ENCODE data around the gene ITSN1.
A peak's percentile ranks its signal among the peaks of the same experiment; 100 is the strongest.
"Not testable (repeated sequence)": the region's sequence is repeated elsewhere in the genome, so short reads cannot be mapped to it uniquely, and the experiment has no call there.

ITSN1 gene

DNA sequence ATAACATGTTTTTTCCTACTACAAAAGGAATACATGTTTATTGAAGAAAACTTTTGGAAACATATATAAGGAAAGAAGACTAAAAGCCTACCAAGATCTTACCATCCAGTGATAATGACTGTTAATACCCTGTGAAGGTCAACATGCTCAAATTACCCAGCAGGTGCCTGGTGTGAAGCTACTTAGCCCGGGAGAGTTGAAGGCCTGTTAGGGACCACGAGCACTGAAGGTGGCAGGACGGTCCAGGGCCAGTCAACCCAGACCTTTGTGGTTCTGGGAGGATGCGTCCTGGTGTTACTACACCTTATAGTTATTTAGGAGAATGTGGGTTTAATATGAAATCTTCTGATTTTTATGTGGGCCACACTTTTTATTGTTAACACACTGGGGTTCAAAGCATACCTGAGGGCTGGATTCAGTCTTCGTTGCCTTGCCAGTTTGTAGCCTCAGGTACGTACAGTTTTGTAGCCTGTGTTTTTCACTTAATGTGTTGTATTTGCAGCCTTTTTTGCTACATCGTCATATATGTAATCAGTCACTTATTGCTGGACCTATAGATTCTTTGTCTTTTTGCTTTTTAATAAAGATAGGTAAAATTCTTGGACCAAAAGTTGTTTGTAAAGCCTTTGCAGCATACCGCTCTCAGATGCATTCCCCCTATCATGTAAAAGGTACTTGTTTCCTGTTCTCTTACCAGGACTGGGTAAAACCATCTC, 9.8 kb downstream of the ITSN1 start:
- no peak for DNase-seq (ENCODE audit: low read depth)

DNA sequence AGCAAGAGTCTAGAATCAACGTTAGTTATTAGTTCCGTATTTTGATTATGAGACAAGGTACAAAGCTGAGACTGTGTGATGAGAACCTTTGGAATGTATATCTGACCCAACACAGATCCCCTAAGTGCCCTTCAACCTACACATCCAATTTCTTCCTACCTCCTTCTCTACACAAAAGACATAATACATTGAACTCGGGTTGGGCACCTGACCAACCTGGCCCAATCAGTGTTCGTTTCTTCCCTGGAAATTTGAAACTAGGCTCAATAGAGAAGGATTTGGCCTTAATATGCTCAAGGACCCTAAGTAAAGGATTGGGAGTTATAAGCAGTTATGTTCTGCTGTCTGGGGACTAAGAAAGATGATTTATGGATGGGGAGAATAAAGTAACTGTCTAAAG, 12.1 kb downstream of the ITSN1 start:
- DNase-seq (ENCODE audit: low read depth) = no peak

DNA sequence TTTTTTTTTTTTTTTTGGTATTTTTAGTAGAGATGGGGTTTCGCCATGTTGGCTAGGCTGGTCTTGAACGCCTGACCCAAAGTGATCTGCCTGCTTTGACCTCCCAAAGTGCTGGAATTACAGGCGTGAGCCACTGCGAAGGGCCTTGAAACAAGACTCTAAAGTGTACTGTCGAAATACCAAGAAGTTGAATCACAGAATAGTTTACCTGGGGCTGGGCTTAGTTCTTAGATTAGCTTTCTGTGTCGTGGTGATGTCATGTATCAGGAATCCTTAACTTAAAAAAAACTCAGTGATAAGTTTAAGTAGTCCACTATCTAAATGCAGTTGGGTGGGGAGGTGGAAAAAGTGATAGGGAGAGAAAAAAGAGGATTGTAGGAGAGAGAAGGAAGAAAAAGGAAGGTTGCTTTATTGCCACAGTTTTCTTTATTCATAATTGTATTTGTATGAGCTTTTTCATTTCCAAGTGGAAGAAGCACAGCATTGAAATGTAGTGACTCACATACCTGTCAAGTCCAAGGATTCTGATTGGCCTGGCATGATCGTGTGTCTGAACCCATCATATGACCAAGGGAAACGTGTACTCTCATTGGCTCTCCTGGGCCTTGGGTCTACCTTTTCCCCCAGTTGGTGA, 13.4 kb downstream of the ITSN1 start:
- peak; percentile 65 for DNase-seq (ENCODE audit: low read depth)

DNA sequence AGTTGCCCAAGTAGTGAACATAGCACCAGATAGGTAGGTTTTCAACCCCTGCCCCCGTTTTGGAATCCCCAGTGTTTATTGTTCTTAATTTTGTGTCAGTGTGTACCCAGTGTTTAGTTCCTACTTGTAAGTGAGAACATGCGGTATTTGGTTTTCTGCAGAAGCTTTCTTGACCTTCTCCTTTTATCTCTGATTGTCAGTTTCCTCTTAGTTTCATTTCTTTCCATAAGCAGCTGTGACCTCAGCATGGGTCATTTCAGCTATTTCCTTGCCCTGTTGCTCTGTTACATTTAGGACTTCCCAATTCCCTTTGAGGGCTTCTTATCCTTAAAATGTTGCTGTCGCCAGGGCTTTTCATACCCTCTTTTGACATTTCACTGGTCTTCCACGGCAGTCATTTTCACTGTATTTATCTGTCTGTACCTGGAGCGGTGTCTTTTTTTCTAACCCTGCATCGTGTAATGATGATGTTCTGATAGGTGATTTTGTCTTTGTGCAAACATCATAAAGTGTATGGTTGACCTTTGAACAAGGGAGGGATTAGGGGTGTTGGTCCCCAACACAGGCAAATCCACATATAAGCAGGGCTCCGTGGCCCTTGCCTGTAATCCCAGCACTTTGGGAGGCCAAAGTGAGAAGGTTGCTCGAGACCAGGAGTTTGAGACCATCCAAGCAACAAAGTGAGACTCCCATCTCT, 15.0 kb downstream of the ITSN1 start:
- no peak for DNase-seq (ENCODE audit: low read depth)

DNA sequence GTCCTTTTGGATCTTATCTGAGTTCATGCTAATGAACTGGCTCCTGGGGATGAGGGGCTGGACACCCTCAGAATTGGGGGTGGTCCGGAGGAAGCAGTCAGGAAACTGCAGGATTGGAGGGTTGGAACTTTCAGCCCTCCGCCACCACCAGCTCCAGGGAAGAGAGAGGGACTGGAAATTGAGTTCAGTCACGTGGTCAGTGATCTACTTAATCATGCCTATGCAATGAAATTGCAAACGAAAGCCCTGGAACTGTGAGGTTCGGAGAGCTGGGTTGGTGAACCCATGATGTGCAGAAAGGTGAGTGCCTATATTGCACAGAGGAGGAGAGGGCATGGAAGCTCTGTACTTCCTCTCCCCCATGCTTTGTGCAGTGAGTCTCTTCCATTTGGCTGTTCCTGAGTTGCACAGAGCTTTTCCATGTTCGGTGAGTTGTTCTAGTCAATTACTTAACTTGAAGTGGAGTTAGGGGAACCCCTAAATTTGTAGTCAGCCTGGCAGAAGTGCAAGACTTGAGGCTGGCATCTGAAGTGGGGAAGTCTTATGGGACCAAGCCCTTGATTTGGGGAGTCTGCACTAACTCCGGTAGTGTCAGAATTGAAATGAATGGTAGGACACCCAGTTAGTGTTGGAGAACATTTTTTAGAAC, 16.7 kb downstream of the ITSN1 start:
- no peak for DNase-seq (ENCODE audit: low read depth)

DNA sequence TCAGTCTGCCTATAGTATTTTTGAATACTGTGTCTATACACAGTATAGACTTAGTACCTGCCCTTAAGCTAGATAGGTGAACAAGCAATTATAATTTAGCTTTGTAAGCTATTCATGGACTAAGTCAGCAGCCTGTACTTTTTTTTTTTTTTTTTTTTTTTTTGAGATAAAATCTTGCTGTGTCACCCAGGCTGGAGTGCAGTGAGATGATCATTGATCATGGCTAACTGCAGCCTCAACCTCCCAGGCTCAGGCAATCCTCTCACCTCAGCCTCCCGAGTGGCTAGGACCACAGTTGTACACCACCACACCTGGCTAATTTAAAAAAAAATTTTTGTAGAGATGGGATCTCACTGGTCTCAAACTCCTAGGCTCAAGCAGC, 17.3 kb downstream of the ITSN1 start:
- no peak for DNase-seq (ENCODE audit: low read depth)

DNA sequence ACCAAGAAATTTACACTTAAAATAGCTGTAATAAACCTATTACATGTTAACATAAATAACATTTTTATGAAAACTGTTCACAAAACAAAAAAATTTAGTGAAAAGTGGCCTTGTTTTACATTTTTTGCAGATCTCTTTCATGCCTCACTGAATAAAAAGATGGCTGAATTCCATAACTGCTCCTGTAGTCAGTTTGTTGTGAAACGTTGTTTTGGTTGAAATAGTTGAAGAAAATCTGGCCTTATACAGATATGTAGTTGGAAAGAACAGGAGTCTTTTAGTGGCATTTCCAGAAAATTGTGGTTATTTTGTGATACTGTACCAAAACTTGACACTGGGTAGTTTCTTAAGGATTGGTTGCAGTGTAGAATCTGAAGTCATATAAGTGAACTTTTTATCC, 18.1 kb downstream of the ITSN1 start:
- DNase-seq (ENCODE audit: low read depth) = no peak

DNA sequence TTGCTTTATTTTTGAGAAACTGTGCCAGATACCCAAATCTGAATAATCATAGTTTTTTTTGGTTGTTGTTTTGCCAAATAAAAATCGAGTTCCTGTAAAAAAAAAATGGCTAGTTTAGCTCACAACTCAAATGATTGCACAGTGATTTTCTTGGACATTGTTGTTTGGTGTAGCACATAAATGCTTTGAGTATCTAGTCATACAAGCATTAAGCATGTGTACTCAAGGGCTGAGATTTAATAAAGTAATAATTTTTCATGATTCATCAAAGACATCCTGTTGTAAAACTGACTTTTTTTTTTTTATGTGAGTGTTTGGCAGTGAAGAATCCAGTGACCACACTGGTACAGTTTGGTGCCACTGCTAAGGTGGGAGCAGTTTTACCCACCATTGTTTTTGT, 18.8 kb downstream of the ITSN1 start:
- DNase-seq (ENCODE audit: low read depth) = no peak

DNA sequence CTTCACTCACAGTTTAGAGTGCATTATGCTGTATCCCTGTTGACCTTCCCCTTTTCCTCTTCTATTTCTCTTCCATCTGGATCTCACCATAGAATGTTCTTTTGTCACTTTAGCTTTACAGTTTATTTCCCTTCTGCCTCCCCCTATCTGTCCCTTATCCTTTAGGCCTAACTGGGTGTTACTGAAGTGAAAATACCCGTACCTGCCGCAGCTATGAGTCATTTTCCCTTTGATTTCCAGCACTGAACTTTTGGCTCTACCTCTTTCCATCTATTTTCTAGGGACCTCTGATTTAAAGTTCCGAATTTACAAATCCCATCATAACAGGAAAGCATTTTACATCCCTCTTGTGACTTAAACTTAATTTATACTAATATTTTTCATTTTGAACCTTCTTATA, 19.7 kb downstream of the ITSN1 start:
- DNase-seq (ENCODE audit: low read depth) = no peak

DNA sequence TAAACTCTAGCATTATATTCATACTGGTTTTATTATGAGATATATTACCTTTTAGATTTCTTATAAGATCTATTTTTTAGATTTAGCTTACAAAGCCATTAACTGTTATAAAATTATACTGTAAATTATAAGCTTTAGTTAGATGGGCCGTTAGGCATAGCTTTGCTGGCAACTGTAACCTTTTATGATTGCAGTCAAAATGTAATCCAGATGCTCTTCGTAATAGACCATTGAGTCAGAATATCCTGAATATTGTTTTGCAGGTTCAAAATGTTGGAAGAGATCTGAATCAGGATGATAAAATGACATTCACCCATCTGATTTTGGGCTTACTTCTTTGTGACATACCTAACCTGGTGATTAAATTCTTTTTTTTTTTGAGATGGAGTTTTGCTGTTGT, 20.9 kb downstream of the ITSN1 start:
- no peak for DNase-seq (ENCODE audit: low read depth)

DNA sequence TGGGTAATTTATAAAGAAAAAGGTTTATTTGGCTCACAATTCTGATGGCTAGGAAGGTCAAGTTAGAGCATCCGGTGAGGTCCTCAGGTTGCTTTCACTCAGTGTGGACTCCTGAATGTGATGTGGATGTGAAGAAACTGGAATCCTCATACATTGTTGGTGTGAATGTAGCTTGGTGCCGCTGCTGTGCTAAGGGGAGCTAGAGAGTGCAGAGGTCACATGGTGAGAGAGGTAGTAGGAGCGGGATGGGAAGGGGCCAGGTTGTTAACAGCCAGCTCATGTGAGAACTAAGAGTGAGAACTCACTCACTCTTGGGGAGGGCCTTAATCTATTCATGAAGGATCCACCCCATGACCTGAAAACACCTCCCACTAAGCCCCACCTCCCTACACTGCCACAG, 21.8 kb downstream of the ITSN1 start:
- DNase-seq (ENCODE audit: low read depth) = no peak

DNA sequence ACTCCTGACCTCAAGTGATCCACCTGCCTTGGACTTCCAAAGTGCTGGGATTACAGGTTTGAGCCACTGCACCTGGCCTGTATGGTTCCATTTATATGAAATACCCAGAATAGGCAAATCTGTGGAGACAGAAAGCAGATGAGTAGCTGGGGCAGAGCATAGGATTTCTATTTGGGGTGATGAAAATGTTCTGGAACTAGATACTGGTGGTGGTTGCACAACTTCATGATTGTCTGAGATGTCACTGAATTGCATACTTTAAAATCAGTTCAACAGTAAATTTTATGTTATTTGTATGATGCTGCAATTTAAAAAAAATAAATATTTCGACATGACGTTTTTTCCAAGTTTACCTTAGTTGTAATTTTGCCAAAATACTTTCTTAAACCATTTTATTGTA, 23.9 kb downstream of the ITSN1 start:
- DNase-seq (ENCODE audit: low read depth) = no peak

DNA sequence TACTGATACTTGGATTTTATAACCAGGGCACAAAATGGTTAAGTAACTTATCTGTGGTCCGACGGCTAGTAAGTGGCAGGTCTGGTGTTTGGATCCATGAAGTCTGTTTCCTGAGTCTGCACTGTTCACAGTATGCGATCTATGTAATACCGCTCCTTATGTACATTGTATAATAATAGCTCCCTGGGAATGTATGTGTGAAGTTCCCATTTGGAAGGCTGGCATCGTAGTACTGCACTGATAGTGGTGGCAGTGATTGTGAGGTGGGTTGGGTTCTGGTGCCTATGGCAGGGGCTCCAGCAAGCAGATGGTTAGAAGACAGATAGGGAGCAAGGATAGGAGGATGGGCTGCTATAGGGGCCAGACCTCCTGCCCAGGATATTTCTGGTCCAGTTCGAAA, 25.3 kb downstream of the ITSN1 start:
- no peak for DNase-seq (ENCODE audit: low read depth)

DNA sequence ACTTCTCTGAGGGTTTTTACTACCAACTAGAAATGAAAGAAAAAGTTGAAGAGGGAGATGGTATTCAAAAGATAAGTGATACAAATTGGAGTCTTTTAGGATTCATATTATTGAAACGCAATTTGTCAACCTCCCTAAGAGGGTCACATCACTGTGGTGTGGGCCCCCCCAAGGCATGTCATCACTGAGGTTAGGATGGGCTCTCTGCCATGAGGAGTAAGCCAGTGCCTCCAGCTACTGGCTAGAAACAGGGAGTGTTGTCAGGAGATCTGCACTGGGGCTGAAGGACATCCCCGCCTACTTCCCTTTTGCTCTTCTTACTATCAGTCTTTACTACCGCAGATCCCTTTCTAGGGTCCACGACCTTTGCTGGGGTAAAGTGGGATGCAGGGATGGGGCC, 25.9 kb downstream of the ITSN1 start:
- no peak for DNase-seq (ENCODE audit: low read depth)

DNA sequence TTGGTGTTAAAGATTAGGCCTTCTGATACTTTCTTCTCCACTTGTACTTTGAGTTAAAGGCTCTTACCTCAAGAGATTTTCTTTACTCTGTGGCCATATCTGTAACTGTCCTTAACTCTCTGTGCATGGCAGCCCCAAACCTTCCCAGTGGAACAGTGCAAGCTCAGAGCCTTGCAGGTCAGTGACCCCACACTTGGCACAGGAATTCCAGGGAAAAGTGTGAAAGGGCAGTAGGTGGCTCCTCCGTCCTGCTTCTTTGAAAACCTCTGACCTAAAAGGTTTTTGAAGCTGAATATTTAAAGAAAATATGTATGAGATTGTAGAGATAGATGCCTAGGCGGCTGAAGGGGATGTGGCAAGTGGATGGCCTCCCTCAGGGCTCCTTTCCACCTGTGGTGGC, 26.3 kb downstream of the ITSN1 start:
- no peak for DNase-seq (ENCODE audit: low read depth)

DNA sequence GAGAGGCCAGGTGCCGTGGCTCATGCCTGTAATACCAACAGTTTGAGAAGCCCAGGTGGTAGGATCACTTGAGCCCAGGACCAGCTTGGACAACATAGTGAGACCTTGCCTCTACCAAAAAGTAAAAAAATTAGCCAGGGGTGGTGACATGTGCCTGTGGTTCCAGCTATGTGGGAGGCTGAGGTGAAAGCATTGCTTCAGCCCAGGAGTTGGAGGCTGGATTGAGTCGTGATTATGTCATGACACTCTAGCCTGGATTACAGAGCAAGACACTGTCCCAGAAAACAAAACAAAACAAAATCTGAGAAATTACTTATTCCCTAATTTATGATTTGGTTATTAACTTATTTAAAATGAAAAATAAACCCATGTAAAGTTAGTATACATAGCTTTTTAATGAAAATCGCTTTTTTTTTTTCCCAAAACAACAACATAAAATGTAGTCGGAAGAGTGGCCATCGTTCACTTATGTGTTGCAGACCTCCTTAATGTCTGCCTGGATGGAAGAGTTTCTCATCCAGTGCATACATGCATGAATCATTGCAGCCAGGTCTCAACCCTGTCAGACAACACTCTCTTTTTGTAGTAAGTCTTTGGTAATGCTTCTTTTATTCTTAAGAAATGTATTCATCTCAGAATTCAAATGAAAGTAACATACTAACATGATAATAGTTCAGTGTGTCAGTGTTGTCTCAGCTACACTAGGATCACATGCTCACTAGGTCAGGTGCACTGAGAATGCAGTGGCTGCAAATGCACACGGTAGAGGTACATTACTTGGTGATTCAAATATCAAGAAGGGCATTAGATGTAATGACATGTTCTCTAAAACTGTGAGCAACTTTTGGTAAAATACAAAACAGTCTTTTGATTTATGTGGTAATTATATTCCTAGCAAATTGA, 28.0 kb downstream of the ITSN1 start:
- no peak for DNase-seq (ENCODE audit: low read depth)

DNA sequence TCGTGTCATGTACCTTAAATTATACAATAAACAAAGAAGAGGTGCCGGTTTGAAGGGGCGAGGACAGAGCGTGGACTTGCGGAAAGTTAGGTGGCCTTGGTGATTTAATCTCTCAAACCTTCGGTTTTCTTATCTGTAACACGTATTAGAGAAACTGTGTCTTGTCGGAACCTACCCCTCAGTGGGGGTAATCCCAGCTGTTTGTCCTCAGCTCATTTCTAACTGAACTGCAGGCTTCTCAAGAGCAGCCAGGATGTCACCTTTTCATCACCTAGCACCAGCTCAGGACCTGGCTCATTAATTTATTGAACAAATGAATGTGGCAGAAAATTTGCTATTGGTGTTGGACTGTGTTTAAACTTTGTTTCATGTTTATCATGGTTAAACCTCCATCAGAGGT, 31.2 kb downstream of the ITSN1 start:
- DNase-seq (ENCODE audit: low read depth) = no peak

DNA sequence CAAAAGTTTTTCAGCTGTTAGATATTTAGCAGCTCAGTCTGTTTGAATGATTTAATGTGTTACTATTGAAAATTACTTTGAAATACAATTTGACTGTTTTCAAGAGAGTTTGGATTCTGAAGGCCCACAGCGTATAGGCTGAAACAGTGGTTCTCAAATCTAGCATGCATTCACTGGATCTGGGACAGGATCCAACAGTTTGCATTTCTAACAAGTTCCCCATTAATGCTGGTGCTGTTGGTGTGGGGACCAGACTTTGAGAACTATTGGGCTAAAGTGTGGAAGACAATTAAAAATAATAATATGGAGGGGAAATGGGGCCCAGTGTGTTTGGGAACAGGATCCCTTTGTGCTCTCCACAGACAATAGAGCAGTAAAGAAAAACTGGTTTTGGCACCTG, 31.9 kb downstream of the ITSN1 start:
- DNase-seq (ENCODE audit: low read depth) = no peak

DNA sequence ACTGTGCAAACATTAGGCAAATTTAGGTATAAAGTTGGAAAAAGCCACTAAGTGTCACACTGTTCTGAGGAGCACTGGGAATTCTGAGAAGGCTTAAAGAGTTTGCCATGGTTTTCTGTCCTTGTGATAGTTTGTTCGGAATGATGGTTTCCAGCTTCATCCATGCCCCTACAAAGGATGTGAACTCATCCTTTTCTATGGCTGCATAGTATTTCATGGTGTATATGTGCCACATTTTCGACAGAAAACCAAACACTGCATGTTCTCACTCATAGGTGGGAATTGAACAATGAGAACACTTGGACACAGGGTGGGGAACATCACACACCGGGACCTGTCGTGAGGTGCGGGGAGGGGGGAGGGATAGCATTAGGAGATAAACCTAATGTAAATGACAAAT, 34.4 kb downstream of the ITSN1 start:
- not testable (repeated sequence) for DNase-seq (ENCODE audit: low read depth)

DNA sequence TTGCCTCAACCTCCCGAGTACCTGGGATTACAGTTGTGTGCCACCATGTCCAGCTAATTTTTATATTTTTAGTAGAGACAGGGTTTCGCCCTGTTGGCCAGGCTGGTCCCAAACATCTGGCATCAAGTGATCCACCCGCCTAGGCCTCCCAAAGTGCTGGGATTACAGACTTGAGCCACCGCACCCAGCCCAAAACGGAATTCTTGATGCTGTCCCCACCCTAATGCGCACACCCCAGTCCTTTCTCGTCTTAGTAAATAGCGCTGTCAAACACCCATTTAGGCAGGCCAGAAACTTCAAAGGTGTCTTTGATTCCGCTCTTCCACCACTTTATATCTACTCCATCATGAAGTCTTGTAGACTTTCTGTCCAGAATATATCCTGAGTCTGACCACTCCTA, 35.1 kb downstream of the ITSN1 start:
- no peak for DNase-seq (ENCODE audit: low read depth)

DNA sequence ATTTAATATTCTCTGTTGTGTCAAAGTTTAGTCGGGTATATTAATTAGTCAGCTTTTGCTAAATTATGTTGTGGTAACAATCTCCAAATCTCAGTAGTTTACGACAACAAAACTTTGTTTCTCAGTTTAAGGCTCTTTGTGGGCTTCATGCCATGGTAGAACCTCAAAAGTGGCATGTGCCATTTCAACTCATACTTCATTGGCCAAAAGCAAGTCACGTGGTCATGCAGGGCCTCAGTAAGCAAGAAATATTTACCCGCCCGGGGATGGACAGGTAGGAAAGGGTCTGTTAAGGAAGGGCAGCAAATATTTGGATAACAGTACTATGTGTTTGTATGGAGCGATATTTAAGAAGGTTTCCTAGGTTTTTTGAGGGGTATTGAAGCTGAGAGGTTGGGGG, 38.6 kb downstream of the ITSN1 start:
- no peak for DNase-seq (ENCODE audit: low read depth)

DNA sequence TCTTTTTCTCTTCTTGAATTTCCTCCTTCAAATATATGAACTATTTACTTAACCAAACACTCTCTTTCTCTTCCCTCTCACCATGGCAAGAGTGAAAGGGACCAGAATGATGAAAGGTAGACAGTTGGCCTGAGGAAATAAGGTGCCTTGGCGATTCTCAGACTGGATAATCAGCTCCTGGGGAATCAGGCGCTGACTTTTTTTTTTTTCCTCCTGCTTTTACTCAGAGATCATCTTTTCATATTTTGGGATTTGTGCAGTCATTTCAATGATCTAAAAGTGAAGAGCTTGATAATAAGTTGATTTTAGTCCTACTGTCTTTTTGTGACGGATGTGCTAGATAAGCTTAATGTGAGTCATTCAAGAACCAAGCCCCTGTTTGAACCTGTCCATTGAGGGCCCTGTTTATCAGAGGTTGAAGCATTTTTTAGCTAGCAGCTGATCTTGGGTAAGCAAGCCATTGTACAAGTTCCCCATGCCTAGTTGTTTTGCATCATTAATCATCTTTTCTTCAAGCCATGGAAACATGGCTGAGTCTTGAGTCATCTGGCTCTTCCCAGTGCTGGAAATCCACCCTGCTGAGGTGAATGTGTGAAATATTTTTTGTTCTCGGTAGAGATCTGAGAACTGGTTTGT, 40.8 kb downstream of the ITSN1 start:
- peak; percentile 60 for DNase-seq (ENCODE audit: low read depth)

Measured in fibroblast of the conjunctiva (primary cell).